Loucy (cell line): ENCODE measurements around the gene CGAS.
A peak's percentile ranks its signal among the peaks of the same experiment; 100 is the strongest.

Experiments
- H2AFZ ChIP-seq: fragments of 200-600 bp; sonication (generic); 2 replicates; pipeline ENCODE4 v1.6.0; 2016; ENCODE audit warnings: antibody characterized with exemption, mild to moderate bottlenecking, low read length, moderate library complexity
- H3F3A ChIP-seq: fragments of 200-600 bp; 2 replicates; pipeline ENCODE4 v1.6.0; 2016; ENCODE audit warnings: antibody characterized with exemption, low read depth, mild to moderate bottlenecking
- H3K27me3 ChIP-seq: fragments of 200-600 bp; sonication (generic); 2 replicates; pipeline ENCODE4 v1.6.1; 2014; ENCODE audit warnings: low read length, mild to moderate bottlenecking; ENCODE audit not compliant: insufficient read depth, poor library complexity, severe bottlenecking
- H3K36me3 ChIP-seq: fragments of 200-600 bp; sonication (generic); 2 replicates; pipeline ENCODE4 v1.6.1; 2016; ENCODE audit warnings: low read length; ENCODE audit not compliant: insufficient read depth
- H3K4me1 ChIP-seq: fragments of 200-600 bp; sonication (generic); 2 replicates; pipeline ENCODE4 v1.5.1; 2014; ENCODE audit warnings: low read length, mild to moderate bottlenecking; ENCODE audit not compliant: insufficient read depth, poor library complexity, severe bottlenecking
- H3K4me2 ChIP-seq: fragments of 200-600 bp; sonication (generic); 2 replicates; pipeline ENCODE4 v1.6.0; 2014; ENCODE audit warnings: antibody characterized with exemption, low read length, low read depth, mild to moderate bottlenecking; ENCODE audit not compliant: poor library complexity, severe bottlenecking
- H3K4me3 ChIP-seq: fragments of 200-600 bp; sonication (generic); 2 replicates; pipeline ENCODE4 v1.5.1; 2014; ENCODE audit warnings: low read length, mild to moderate bottlenecking, mixed read lengths; ENCODE audit not compliant: poor library complexity, severe bottlenecking
- H3K79me2 ChIP-seq: fragments of 200-600 bp; sonication (generic); 2 replicates; pipeline ENCODE4 v1.6.1; 2014; ENCODE audit warnings: low read length; ENCODE audit not compliant: insufficient read depth
- H3K9ac ChIP-seq: fragments of 200-600 bp; sonication (generic); 2 replicates; pipeline ENCODE4 v1.6.0; 2014; ENCODE audit warnings: mild to moderate bottlenecking, low read depth, low read length, moderate library complexity; ENCODE audit not compliant: poor library complexity, severe bottlenecking
- H3K9me2 ChIP-seq: fragments of 200-600 bp; sonication (generic); replicated peaks from 2 replicates; pipeline ENCODE4 v1.6.1; 2016; ENCODE audit warnings: low read depth, low read length, mixed read lengths
- H3K9me3 ChIP-seq: fragments of 200-600 bp; sonication (generic); 2 replicates; pipeline ENCODE4 v1.6.1; 2014; ENCODE audit warnings: mild to moderate bottlenecking, antibody characterized with exemption, low read length, low read depth; ENCODE audit not compliant: insufficient read depth
- H4K20me1 ChIP-seq: fragments of 200-600 bp; sonication (generic); 2 replicates; pipeline ENCODE4 v1.6.0; 2014; ENCODE audit warnings: antibody characterized with exemption, low read length, mild to moderate bottlenecking; ENCODE audit not compliant: insufficient read depth, poor library complexity, severe bottlenecking
- EZH2phosphoT487 ChIP-seq: fragments of 200-600 bp; IDR thresholded peaks from 2 replicates; pipeline ENCODE4 v1.6.1; 2018; ENCODE audit warnings: antibody characterized with exemption, mild to moderate bottlenecking, moderate library complexity, borderline replicate concordance
- TF ChIP-seq, protein P1 (sequence below): fragments of 200-600 bp; sonication (generic); conservative IDR thresholded peaks from 2 replicates; pipeline ENCODE4 v1.5.1; 2014; ENCODE audit warnings: mild to moderate bottlenecking, antibody characterized with exemption, low read length

Gene CGAS

DNA sequence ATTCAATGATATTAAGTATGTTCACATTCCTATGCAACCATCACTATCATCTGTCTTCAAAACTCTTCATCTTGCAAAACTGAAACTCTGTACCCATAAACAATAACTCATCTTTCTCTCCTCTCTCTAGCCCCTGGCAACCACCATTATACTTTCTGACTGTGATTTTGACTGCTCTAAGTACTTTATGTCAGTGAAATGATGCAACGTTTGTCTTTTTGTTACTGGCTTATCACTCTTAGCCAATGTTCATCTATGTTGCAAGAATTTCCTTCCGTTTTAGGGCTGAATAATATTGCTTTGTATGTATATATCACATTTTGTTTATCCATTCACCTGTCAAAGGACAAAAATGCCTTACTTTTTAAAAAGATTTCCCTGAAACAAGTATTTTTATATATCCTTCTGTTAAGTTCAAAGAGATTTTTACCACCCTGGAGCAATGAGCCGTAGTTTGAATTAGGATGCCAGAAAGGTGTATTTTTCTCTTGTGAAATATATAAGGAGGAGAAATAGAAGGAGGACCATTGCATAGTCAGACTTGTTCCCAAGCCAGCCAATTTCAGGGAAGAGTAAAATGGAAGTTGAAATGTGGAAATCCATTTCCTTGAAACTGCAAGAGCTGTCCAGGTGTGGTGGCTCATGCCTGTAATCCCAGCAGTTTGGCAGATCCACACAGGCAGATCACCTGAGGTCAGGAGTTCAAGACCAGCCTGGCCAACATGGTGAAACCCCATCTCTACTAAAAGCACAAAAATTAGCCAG is 4.0 kb upstream of the CGAS start:
- no peak overlapping the region for H2AFZ ChIP-seq

DNA sequence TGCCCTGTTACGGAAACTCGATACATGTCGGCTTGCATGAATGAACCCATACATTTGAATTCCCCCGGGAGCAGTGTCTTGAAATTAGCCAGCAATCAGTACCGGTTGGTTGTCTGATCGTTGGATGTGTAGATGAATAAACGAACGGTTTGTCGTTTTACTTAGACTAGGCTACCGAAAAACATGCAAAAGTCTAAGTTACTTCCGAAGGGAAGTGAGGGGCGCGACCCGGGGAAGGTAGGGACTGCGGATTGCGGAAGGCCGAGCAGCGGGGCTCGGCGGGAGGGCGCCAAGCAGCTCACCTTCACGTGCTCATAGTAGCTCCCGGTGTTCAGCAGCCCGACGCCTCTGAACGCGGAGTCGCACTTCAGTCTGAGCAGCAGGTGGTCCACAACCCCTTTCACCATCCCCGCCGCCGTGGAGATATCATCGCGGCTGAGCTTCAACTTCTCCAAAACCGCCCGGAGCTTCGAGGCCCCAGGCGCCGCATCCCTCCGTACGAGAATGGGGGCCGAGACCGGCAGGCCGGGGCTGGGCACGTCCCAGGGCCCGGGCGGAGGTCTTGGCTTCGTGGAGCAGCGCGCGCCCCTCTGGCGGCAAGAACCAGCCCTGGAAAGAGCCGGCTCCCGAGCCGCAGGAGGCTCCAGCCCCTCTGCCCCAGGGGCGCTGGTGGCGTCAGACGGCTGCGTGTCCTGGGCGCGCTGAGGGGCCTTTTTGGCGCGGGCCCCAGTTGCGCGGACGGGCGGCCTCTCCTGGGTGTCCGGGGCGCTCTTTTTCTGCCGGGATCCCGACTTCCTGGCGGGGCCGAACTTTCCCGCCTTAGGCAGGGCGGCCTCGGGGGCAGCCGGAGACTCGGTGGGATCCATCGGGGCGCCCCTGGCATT is 632 bp downstream of the CGAS start:
- Histone ChIP-seq H3K4me1 (peaks cover 5% of the 10 kb centered on the region), H3K4me2 (peak overlapping the region; percentile 68)

More for the DNA sequence above, 4.0 kb upstream of the CGAS start:
- H3K9ac ChIP-seq: no peak overlapping the region
- H3K4me3 ChIP-seq: no peak overlapping the region
- no peak overlapping the region for H3K4me2 ChIP-seq
- H3K9me2 ChIP-seq: no peaks in the 10 kb centered on the region
- H4K20me1 ChIP-seq: no peaks in the 10 kb centered on the region
- peaks cover 9% of the 10 kb centered on the region for H3K4me1 ChIP-seq
- no peaks in the 10 kb centered on the region for H3F3A ChIP-seq
- no peaks in the 10 kb centered on the region for H3K27me3 ChIP-seq
- H3K79me2 ChIP-seq: peaks cover 17% of the 10 kb centered on the region
- no peak for TF ChIP-seq EZH2phosphoT487
- TF ChIP-seq, protein P1, sequence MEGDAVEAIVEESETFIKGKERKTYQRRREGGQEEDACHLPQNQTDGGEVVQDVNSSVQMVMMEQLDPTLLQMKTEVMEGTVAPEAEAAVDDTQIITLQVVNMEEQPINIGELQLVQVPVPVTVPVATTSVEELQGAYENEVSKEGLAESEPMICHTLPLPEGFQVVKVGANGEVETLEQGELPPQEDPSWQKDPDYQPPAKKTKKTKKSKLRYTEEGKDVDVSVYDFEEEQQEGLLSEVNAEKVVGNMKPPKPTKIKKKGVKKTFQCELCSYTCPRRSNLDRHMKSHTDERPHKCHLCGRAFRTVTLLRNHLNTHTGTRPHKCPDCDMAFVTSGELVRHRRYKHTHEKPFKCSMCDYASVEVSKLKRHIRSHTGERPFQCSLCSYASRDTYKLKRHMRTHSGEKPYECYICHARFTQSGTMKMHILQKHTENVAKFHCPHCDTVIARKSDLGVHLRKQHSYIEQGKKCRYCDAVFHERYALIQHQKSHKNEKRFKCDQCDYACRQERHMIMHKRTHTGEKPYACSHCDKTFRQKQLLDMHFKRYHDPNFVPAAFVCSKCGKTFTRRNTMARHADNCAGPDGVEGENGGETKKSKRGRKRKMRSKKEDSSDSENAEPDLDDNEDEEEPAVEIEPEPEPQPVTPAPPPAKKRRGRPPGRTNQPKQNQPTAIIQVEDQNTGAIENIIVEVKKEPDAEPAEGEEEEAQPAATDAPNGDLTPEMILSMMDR: no peak
- no peaks in the 10 kb centered on the region for H3K9me3 ChIP-seq
- no peaks in the 10 kb centered on the region for H3K36me3 ChIP-seq

DNA sequence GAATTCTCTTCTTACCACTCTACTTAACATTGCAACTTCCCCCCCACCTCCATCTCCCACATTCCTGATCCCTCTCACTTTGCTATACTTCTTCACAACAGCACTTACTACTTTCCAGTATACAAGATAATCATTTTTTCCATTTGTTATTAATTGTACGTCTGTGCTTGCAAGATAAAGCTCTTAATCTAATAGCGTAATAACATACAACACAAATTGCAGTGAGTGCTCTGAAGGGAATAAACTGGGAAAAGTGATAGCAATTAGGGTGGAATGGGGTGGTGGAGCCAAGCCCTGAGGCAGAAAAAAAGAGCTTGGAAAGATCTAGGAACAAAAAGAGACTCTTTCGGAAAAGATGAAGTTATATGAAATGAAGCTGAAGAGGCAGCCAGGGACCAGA is 8.5 kb downstream of the CGAS start:
- Histone ChIP-seq H3K4me2 (no peak overlapping the region), H3K9ac (no peak overlapping the region), H3K79me2 (peaks cover 32% of the 10 kb centered on the region), H3F3A (0 out of 2 replicates have a peak, but pooled peaks cover 4% of the 10 kb centered on the region), H3K36me3 (0 out of 2 replicates have a peak, but pooled peaks cover 7% of the 10 kb centered on the region), H3K27me3 (no peaks in the 10 kb centered on the region), H4K20me1 (peaks cover 15% of the 10 kb centered on the region), H2AFZ (no peak overlapping the region), H3K9me3 (no peaks in the 10 kb centered on the region), H3K4me1 (no peaks in the 10 kb centered on the region), H3K4me3 (no peak overlapping the region), H3K9me2 (no peaks in the 10 kb centered on the region)
- TF ChIP-seq, protein P1: no peak
- no peak for TF ChIP-seq EZH2phosphoT487

More for the DNA sequence above, 632 bp downstream of the CGAS start:
- peak overlapping the region; percentile 89 for H3K9ac ChIP-seq
- H3K36me3 ChIP-seq: no peaks in the 10 kb centered on the region
- H3K27me3 ChIP-seq: no peaks in the 10 kb centered on the region
- H3F3A ChIP-seq: no peaks in the 10 kb centered on the region
- H4K20me1 ChIP-seq: peaks cover 15% of the 10 kb centered on the region
- no peak for TF ChIP-seq EZH2phosphoT487
- TF ChIP-seq, protein P1: no peak
- no peaks in the 10 kb centered on the region for H3K9me3 ChIP-seq
- H3K9me2 ChIP-seq: no peaks in the 10 kb centered on the region
- peak overlapping the region; percentile 78 for H3K4me3 ChIP-seq
- peaks cover 53% of the 10 kb centered on the region for H3K79me2 ChIP-seq
- H2AFZ ChIP-seq: peak overlapping the region; percentile 76
